K562 (cell line): ENCODE data around the gene ITPR2. TPM values are rescaled to one million over a fixed set of nuclear protein-coding genes. Genes with fewer than 3 reads are reported as not detected.

ENCODE experiments used
- RAD51 ChIP-seq: fragments of 450-650 bp; IDR thresholded peaks from 2 replicates; pipeline ENCODE4 v1.7.1; 2016; ENCODE audit warnings: low read depth, mild to moderate bottlenecking, borderline replicate concordance
- ZKSCAN1 ChIP-seq: fragments of 150-350 bp; IDR thresholded peaks from 2 replicates; pipeline ENCODE4 v1.6.1; 2016; ENCODE audit warnings: low read depth, low read length
- ZNF551 ChIP-seq: fragments of 250-450 bp; sonication (Bioruptor Pico); IDR thresholded peaks from 2 replicates; pipeline ENCODE4 v1.5.0; 2021; ENCODE audit warnings: mild to moderate bottlenecking, moderate library complexity
- ZNF717 ChIP-seq: fragments of 250-450 bp; sonication (Bioruptor Pico); IDR thresholded peaks from 2 replicates; pipeline ENCODE4 v1.5.0; 2021
- polyA plus RNA-seq, 8 experiments: library from polyadenylated mRNA; depleted of rRNA in 4 of 8; stranded (reverse) in 5 of 8; unstranded in 3 of 8; fragments of >200 nt; fragmentation: Nextera tagmentation in 2 of 8; fragmentation: Illumina TruSeq in 1 of 8; extraction: Ambion mirVana in 2 of 8; extraction: Trizol in 1 of 8; gene quantifications; 2 replicates each; pipeline versions ENCODE4 v1.2.1 to v1.2.3, GENCODE V29; 2011 to 2014; ENCODE audit warnings: inconsistent platforms in 1 of 8, missing spikeins in 1 of 8
- total RNA-seq, 7 experiments: library from RNA; depleted of rRNA in 6 of 7; stranded (reverse); fragments of >200 nt in 6 of 7; fragmentation: Illumina TruSeq in 2 of 7; extraction: Trizol in 2 of 7; gene quantifications; 2 replicates each; pipeline versions ENCODE4 v1.2.1 to v1.2.3, GENCODE V29; 2011 to 2021; ENCODE audit warnings: low replicate concordance in 1 of 7
- TF ChIP-seq, protein P1 (sequence below), 3 experiments: fragments of 200-800 bp in 1 of 3; sonication (Bioruptor generic) in 1 of 3; sonication (generic) in 1 of 3; formaldehyde crosslinking in 1 of 3; IDR thresholded peaks; 2 replicates each; pipeline versions ENCODE4 v1.6.1 to v1.8.0; 2016 to 2022; ENCODE audit warnings: mild to moderate bottlenecking in 2 of 3, missing compliant biosample characterization in 2 of 3, missing genetic modification characterization in 2 of 3, missing genetic modification reagents in 1 of 3
- TF ChIP-seq, protein P2 (sequence below): fragments of 250-450 bp; sonication (Bioruptor Pico); IDR thresholded peaks from 2 replicates; pipeline ENCODE4 v1.8.0; 2022; ENCODE audit warnings: moderate library complexity, mild to moderate bottlenecking, inconsistent platforms
- TF ChIP-seq, protein P3 (sequence below): IDR thresholded peaks from 2 replicates; pipeline ENCODE4 v1.6.1; 2011; ENCODE audit not compliant: insufficient read length; ENCODE audit errors: extremely low read depth
- TF ChIP-seq, protein P4 (sequence below): sonication (generic); formaldehyde crosslinking; IDR thresholded peaks from 2 replicates; pipeline ENCODE4 v1.8.1; 2023; ENCODE audit warnings: mild to moderate bottlenecking, missing genetic modification reagents
- TF ChIP-seq, protein P5 (sequence below): fragments of 450-650 bp; IDR thresholded peaks from 2 replicates; pipeline ENCODE4 v1.6.1; 2018; ENCODE audit warnings: mild to moderate bottlenecking, low read depth; ENCODE audit not compliant: partially characterized antibody
- TF ChIP-seq, protein P6 (sequence below), 2 experiments: fragments of 450-650 bp; conservative IDR thresholded peaks; 2 replicates each; pipeline ENCODE4 v1.6.1; 2017; ENCODE audit warnings: mild to moderate bottlenecking in 2 of 2, moderate library complexity in 2 of 2
- TF ChIP-seq, protein P7 (sequence below): sonication (generic); formaldehyde crosslinking; IDR thresholded peaks from 2 replicates; pipeline ENCODE4 v1.8.0; 2022; ENCODE audit warnings: mild to moderate bottlenecking, missing genetic modification reagents
- TF ChIP-seq, protein P8 (sequence below): IDR thresholded peaks from 3 replicates; pipeline ENCODE4 v1.6.1; 2011; ENCODE audit warnings: borderline replicate concordance, mild to moderate bottlenecking; ENCODE audit not compliant: insufficient read length, insufficient read depth

The ITPR2 gene
- total and polyA plus RNA-seq, 9 of the 15 experiments (the other 6 are each of a cell fraction or from before 2014, with no cell fraction given): 0.21 to 3.3 (median 0.95) TPM

DNA sequence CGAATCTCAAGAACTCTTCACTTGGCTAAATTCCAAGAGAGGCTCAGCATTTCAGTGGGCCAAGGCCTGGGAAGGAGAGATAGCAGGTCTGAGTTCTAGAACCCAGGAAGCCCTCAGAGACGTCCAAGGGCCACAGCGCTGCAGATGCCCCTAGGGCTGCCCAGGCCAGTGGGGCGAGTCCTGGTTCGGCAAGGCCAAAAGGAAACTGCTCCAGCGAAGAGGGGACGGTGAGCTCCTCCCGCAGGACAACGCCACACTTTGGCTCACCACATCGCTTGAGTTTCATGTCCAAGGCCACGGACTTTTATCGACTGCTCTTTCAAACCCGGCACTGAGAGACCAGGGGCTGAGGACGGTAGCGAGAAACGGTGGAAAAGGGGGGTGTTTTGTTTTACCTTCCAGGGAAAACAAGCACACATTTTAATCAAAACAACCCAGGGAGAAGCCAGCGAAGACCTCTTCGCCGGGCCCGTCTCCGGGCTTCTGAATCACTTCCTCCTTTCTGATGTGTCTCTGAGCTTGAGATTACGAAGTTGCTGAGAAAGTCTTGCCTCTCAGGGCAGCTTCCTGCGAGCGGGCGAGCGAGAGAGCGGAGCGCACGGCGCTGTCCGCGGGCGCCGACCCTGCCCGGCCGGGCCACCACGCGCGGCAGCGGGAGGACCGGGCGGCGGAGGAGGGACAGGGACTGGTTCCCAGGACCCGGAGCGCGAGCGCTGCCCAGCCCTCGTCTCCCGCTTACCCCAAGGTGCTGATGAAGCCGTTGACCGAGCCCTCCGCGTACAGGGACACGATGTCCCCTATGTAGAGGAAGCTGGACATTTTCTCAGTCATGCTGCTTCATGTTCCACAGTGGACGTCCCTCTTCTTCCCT is 808 bp downstream of the ITPR2 start (continued):
- TF ChIP-seq, protein P1, sequence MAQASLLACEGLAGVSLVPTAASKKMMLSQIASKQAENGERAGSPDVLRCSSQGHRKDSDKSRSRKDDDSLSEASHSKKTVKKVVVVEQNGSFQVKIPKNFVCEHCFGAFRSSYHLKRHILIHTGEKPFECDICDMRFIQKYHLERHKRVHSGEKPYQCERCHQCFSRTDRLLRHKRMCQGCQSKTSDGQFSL (CRISPR knock-in tag; IDR thresholded peaks at IDR 0.05): no peak
- TF ChIP-seq, protein P1 (tag; IDR thresholded peaks at IDR 0.05): no peak
- TF ChIP-seq, protein P2, sequence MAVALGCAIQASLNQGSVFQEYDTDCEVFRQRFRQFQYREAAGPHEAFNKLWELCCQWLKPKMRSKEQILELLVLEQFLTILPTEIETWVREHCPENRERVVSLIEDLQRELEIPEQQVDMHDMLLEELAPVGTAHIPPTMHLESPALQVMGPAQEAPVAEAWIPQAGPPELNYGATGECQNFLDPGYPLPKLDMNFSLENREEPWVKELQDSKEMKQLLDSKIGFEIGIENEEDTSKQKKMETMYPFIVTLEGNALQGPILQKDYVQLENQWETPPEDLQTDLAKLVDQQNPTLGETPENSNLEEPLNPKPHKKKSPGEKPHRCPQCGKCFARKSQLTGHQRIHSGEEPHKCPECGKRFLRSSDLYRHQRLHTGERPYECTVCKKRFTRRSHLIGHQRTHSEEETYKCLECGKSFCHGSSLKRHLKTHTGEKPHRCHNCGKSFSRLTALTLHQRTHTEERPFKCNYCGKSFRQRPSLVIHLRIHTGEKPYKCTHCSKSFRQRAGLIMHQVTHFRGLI (CRISPR knock-in tag): no peak
- TF ChIP-seq RAD51: no peak
- no peak for TF ChIP-seq ZKSCAN1
- no peak for TF ChIP-seq ZNF717 (CRISPR knock-in tag)
- TF ChIP-seq, protein P3, sequence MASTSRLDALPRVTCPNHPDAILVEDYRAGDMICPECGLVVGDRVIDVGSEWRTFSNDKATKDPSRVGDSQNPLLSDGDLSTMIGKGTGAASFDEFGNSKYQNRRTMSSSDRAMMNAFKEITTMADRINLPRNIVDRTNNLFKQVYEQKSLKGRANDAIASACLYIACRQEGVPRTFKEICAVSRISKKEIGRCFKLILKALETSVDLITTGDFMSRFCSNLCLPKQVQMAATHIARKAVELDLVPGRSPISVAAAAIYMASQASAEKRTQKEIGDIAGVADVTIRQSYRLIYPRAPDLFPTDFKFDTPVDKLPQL: no peak
- TF ChIP-seq, protein P4, sequence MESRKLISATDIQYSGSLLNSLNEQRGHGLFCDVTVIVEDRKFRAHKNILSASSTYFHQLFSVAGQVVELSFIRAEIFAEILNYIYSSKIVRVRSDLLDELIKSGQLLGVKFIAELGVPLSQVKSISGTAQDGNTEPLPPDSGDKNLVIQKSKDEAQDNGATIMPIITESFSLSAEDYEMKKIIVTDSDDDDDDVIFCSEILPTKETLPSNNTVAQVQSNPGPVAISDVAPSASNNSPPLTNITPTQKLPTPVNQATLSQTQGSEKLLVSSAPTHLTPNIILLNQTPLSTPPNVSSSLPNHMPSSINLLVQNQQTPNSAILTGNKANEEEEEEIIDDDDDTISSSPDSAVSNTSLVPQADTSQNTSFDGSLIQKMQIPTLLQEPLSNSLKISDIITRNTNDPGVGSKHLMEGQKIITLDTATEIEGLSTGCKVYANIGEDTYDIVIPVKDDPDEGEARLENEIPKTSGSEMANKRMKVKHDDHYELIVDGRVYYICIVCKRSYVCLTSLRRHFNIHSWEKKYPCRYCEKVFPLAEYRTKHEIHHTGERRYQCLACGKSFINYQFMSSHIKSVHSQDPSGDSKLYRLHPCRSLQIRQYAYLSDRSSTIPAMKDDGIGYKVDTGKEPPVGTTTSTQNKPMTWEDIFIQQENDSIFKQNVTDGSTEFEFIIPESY: no peak
- TF ChIP-seq, protein P5, sequence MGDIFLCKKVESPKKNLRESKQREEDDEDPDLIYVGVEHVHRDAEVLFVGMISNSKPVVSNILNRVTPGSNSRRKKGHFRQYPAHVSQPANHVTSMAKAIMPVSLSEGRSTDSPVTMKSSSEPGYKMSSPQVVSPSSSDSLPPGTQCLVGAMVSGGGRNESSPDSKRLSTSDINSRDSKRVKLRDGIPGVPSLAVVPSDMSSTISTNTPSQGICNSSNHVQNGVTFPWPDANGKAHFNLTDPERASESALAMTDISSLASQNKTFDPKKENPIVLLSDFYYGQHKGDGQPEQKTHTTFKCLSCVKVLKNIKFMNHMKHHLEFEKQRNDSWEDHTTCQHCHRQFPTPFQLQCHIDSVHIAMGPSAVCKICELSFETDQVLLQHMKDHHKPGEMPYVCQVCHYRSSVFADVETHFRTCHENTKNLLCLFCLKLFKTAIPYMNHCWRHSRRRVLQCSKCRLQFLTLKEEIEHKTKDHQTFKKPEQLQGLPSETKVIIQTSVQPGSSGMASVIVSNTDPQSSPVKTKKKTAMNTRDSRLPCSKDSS: no peak
- TF ChIP-seq, protein P6, sequence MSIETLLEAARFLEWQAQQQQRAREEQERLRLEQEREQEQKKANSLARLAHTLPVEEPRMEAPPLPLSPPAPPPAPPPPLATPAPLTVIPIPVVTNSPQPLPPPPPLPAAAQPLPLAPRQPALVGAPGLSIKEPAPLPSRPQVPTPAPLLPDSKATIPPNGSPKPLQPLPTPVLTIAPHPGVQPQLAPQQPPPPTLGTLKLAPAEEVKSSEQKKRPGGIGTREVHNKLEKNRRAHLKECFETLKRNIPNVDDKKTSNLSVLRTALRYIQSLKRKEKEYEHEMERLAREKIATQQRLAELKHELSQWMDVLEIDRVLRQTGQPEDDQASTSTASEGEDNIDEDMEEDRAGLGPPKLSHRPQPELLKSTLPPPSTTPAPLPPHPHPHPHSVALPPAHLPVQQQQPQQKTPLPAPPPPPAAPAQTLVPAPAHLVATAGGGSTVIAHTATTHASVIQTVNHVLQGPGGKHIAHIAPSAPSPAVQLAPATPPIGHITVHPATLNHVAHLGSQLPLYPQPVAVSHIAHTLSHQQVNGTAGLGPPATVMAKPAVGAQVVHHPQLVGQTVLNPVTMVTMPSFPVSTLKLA (conservative IDR thresholded peaks at IDR 0.05): no peak
- TF ChIP-seq, protein P7, sequence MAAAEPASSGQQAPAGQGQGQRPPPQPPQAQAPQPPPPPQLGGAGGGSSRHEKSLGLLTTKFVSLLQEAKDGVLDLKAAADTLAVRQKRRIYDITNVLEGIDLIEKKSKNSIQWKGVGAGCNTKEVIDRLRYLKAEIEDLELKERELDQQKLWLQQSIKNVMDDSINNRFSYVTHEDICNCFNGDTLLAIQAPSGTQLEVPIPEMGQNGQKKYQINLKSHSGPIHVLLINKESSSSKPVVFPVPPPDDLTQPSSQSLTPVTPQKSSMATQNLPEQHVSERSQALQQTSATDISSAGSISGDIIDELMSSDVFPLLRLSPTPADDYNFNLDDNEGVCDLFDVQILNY (CRISPR knock-in tag): 0 out of 2 replicates have a peak, but pooled peaks have one; percentile 49
- TF ChIP-seq, protein P8, sequence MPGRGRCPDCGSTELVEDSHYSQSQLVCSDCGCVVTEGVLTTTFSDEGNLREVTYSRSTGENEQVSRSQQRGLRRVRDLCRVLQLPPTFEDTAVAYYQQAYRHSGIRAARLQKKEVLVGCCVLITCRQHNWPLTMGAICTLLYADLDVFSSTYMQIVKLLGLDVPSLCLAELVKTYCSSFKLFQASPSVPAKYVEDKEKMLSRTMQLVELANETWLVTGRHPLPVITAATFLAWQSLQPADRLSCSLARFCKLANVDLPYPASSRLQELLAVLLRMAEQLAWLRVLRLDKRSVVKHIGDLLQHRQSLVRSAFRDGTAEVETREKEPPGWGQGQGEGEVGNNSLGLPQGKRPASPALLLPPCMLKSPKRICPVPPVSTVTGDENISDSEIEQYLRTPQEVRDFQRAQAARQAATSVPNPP: no peak
- TF ChIP-seq ZNF551 (CRISPR knock-in tag): no peak
